GM18499 (cell line): Measurements from ENCODE around the gene TTC16.
"Not testable (repeated sequence)": the region's sequence is repeated elsewhere in the genome, so short reads cannot be mapped to it uniquely, and the experiment has no call there.

ENCODE experiments used
- ATAC-seq: cut with Tn5 transposase; IDR thresholded peaks from one replicate; pipeline ENCODE4 v1.9.1; 2021; ENCODE audit warnings: moderate number of reproducible peaks; ENCODE audit not compliant: insufficient read depth, unreplicated experiment

The TTC16 gene

DNA sequence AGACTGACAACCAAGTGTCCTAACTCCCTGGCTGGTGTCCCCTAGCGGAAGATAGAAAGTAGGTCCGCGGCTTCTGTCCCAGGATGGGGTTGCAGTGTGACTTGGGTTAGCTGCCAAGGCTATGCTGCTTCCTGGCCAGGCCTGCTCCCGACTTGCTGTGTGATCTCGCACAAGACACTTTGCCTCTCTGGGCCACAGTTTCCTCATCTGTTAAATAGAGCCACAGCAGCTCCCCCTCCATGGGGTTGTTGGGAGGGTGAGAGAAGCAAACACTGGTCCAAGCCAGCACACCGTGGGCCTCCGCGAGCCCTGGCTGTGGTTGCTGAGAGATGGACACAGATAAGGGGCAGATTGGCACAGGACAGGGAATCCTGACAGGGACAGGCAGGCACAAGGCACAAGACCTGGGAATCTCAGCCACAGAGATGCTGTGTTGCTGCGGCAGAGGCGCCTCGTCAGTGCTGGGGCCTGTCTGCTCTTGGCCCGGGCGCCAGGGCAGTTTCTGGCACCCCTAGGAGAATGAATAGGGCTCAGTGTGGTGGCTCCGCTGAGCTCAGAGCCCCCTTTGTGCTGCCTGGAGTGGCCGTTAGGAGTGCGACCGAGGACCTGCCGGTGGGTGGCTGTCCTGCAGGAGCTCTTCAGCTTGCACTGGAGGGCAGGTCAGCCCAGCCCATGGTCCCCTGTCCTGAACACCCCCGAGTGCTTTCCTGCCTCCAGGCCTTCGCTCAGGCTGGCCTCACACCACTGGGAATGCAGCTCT lies 64.4 kb downstream of the TTC16 start:
- ATAC-seq = no peak

DNA sequence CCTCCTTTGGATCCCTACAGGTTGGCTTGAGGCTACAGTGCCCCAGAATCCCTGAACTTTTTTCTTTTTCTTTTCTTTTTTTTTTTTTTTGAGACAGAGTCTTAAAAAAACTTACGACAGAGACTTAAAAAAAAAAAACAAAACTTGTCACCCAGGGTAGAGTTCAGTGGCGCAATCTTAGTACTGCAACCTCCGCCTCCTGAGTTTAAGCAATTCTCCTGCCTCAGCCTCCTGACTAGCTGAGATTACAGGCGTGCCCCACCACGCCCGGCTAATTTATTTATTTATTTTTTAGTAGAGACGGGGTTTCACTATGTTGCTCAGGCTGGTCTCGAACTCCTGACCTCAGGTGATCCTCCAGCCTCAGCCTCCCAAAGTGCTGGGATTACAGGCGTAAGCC lies 65.0 kb downstream of the TTC16 start:
- ATAC-seq = not testable (repeated sequence)
